ENCODE measurements around the gene GUCY1A2.
"Not testable (repeated sequence)": the region's sequence is repeated elsewhere in the genome, so short reads cannot be mapped to it uniquely, and the experiment has no call there.

The GUCY1A2 gene

GRCh38 chr11:106840947-106841346 is 177.3 kb downstream of the GUCY1A2 start:
- DNase-seq (ENCODE audit: low read depth), result no peak

- DNase-seq (ENCODE audit: low read depth), result no peak
These were observed 178.1 kb downstream of the GUCY1A2 start for GRCh38 chr11:106840146-106840545.

- DNase-seq (ENCODE audit: low read depth), result no peak
These were observed 183.7 kb downstream of the GUCY1A2 start for GRCh38 chr11:106834567-106834966.

- DNase-seq (ENCODE audit: low read depth), result no peak
These were observed 189.3 kb downstream of the GUCY1A2 start for GRCh38 chr11:106828976-106829375.

- no peak for DNase-seq (ENCODE audit: low read depth)
These were observed 189.7 kb downstream of the GUCY1A2 start for GRCh38 chr11:106828576-106828975.

GRCh38 chr11:106827687-106828086 is 190.6 kb downstream of the GUCY1A2 start:
- DNase-seq (ENCODE audit: low read depth), result no peak

GRCh38 chr11:106826558-106826957 is 191.7 kb downstream of the GUCY1A2 start:
- not testable (repeated sequence) for DNase-seq (ENCODE audit: low read depth)

GRCh38 chr11:106821826-106822225 is 196.4 kb downstream of the GUCY1A2 start:
- DNase-seq (ENCODE audit: low read depth), result no peak

- DNase-seq (ENCODE audit: low read depth), result no peak
These were observed 197.0 kb downstream of the GUCY1A2 start for GRCh38 chr11:106821291-106821690.

GRCh38 chr11:106818443-106818842 is 199.8 kb downstream of the GUCY1A2 start:
- DNase-seq (ENCODE audit: low read depth), result no peak

GRCh38 chr11:106815209-106815608 is 203.1 kb downstream of the GUCY1A2 start:
- DNase-seq (ENCODE audit: low read depth), result no peak

GRCh38 chr11:106813806-106814205 is 204.5 kb downstream of the GUCY1A2 start:
- no peak for DNase-seq (ENCODE audit: low read depth)

GRCh38 chr11:106794058-106794457 is 224.2 kb downstream of the GUCY1A2 start:
- peak; percentile 1 for DNase-seq (ENCODE audit: low read depth)

- no peak for DNase-seq (ENCODE audit: low read depth)
These were observed 228.9 kb downstream of the GUCY1A2 start for GRCh38 chr11:106789406-106789805.

- DNase-seq (ENCODE audit: low read depth), result no peak
These were observed 230.8 kb downstream of the GUCY1A2 start for GRCh38 chr11:106787454-106787853.

- peak; percentile 11 for DNase-seq (ENCODE audit: low read depth)
These were observed 232.2 kb downstream of the GUCY1A2 start for GRCh38 chr11:106785913-106786650.

GRCh38 chr11:106777302-106777701 is 241.0 kb downstream of the GUCY1A2 start:
- not testable (repeated sequence) for DNase-seq (ENCODE audit: low read depth)

- DNase-seq (ENCODE audit: low read depth), result no peak
These were observed 247.7 kb downstream of the GUCY1A2 start for GRCh38 chr11:106770489-106771085.

- no peak for DNase-seq (ENCODE audit: low read depth)
These were observed 252.6 kb downstream of the GUCY1A2 start for GRCh38 chr11:106765469-106766258.

- DNase-seq (ENCODE audit: low read depth), result no peak
These were observed 254.8 kb downstream of the GUCY1A2 start for GRCh38 chr11:106763501-106763900.

GRCh38 chr11:106761745-106762144 is 256.5 kb downstream of the GUCY1A2 start:
- no peak for DNase-seq (ENCODE audit: low read depth)

GRCh38 chr11:106761240-106761639 is 257.0 kb downstream of the GUCY1A2 start:
- DNase-seq (ENCODE audit: low read depth), result no peak

- no peak for DNase-seq (ENCODE audit: low read depth)
These were observed 270.2 kb downstream of the GUCY1A2 start for GRCh38 chr11:106748059-106748458.
